Brain microvascular endothelial cell (primary cell): Measurements from ENCODE around the gene EIF4E3.

ENCODE experiments used
- DNase-seq: peaks from one replicate; pipeline ENCODE4 v3.0.0-alpha.2; 2020
- H3K27ac ChIP-seq: fragments of 250-450 bp; sonication (Bioruptor Pico); 2 replicates; pipeline ENCODE4 v1.5.1; 2020; ENCODE audit warnings: mild to moderate bottlenecking, moderate library complexity
- H3K27me3 ChIP-seq: fragments of 250-450 bp; sonication (Bioruptor Pico); replicated peaks from 2 replicates; pipeline ENCODE4 v1.5.1; 2020; ENCODE audit warnings: mild to moderate bottlenecking
- H3K36me3 ChIP-seq: fragments of 250-450 bp; sonication (Bioruptor Pico); replicated peaks from 2 replicates; pipeline ENCODE4 v1.5.1; 2020; ENCODE audit warnings: mild to moderate bottlenecking
- H3K4me3 ChIP-seq: 2 replicates; pipeline ENCODE4 v1.5.1; 2011; ENCODE audit warnings: low read depth, mild to moderate bottlenecking, control low read depth, low read length, moderate library complexity
- in situ Hi-C: cut with HindIII; loops from 2 replicates; pipeline ENCODE4 v1.10.0; 2017; ENCODE audit warnings: low sequenced_read_pairs, low pct_ligation_motif_present
- TF ChIP-seq, protein P1 (sequence below): IDR thresholded peaks from 2 replicates; pipeline ENCODE4 v1.5.1; 2011; ENCODE audit warnings: low read depth, mild to moderate bottlenecking, moderate library complexity, low read length, control low read depth, inconsistent platforms; ENCODE audit errors: missing control alignments

The EIF4E3 gene

DNA sequence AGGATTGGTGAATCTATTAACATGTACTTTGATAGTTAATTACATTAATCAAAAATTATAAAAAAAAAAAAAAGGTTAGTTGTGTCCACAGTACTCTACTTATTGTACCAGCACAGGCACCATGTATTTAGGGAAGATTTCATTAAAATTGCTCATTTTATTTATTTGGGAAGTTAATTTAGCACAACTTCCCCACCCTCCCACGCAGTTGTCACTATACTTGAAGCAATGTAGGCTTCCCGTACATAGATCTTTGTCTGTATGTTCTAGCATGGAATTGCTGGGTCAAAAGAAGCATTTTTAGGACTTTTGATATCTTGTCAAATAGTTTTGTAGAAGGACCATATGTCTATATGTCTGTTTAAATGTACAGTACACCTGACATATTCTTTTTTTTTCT lies 32.9 kb upstream of the EIF4E3 start:
- TF ChIP-seq, protein P1, sequence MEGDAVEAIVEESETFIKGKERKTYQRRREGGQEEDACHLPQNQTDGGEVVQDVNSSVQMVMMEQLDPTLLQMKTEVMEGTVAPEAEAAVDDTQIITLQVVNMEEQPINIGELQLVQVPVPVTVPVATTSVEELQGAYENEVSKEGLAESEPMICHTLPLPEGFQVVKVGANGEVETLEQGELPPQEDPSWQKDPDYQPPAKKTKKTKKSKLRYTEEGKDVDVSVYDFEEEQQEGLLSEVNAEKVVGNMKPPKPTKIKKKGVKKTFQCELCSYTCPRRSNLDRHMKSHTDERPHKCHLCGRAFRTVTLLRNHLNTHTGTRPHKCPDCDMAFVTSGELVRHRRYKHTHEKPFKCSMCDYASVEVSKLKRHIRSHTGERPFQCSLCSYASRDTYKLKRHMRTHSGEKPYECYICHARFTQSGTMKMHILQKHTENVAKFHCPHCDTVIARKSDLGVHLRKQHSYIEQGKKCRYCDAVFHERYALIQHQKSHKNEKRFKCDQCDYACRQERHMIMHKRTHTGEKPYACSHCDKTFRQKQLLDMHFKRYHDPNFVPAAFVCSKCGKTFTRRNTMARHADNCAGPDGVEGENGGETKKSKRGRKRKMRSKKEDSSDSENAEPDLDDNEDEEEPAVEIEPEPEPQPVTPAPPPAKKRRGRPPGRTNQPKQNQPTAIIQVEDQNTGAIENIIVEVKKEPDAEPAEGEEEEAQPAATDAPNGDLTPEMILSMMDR: no peak
- H3K27me3 ChIP-seq: peaks cover 48% of the 10 kb centered on the region

DNA sequence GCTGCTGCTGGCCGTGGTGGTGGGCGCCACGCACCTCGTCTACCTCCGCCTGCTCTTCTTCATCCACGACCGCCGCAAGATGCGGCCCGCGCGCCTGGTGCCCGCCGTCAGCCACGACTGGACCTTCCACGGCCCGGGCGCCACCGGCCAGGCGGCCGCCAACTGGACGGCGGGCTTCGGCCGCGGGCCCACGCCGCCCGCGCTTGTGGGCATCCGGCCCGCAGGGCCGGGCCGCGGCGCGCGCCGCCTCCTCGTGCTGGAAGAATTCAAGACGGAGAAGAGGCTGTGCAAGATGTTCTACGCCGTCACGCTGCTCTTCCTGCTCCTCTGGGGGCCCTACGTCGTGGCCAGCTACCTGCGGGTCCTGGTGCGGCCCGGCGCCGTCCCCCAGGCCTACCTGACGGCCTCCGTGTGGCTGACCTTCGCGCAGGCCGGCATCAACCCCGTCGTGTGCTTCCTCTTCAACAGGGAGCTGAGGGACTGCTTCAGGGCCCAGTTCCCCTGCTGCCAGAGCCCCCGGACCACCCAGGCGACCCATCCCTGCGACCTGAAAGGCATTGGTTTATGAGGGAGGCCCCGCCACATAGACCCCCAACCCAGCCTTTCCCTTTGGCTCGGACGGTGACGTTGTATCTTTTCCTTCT lies 29.5 kb upstream of the EIF4E3 start:
- H3K4me3 ChIP-seq: no peak overlapping the region
- no peaks in the 10 kb centered on the region for H3K36me3 ChIP-seq
- H3K27ac ChIP-seq: no peak overlapping the region
- no peak for DNase-seq
- TF ChIP-seq, protein P1: no peak
- H3K27me3 ChIP-seq: peaks cover 62% of the 10 kb centered on the region
- in situ Hi-C loops: no loop called here

More for the DNA sequence above, 32.9 kb upstream of the EIF4E3 start:
- DNase-seq: no peak
- H3K27ac ChIP-seq: no peak overlapping the region
- H3K36me3 ChIP-seq: no peaks in the 10 kb centered on the region
- in situ Hi-C loops: no loop called here
- no peak overlapping the region for H3K4me3 ChIP-seq

DNA sequence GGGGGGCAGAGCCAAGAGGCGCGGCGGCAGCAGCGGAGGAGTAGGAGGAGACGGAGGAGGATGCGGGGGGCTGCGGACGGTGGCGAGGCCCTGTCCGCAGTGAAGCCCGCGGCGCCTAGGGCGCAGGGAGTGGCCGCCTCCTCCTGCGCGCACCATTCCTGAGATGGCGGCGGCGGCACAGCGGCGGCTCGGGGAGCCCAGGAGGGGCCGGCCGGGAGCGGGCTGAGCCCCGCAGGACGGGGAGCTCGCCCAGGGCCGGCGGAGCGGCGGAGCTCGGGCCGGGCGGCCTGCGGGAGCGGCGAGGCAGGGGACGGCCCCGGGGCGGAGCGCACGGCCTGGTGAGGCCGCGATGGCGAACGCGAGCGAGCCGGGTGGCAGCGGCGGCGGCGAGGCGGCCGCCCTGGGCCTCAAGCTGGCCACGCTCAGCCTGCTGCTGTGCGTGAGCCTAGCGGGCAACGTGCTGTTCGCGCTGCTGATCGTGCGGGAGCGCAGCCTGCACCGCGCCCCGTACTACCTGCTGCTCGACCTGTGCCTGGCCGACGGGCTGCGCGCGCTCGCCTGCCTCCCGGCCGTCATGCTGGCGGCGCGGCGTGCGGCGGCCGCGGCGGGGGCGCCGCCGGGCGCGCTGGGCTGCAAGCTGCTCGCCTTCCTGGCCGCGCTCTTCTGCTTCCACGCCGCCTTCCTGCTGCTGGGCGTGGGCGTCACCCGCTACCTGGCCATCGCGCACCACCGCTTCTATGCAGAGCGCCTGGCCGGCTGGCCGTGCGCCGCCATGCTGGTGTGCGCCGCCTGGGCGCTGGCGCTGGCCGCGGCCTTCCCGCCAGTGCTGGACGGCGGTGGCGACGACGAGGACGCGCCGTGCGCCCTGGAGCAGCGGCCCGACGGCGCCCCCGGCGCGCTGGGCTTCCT lies 28.8 kb upstream of the EIF4E3 start, which contains the start of gene GPR27:
Gene GPR27 (plus strand): TSS at position 155 of the 909 bp plus-strand sequence. CDS start 195 bp downstream, at position 350.
- H3K36me3 ChIP-seq: no peaks in the 10 kb centered on the region
- in situ Hi-C loops: no loop called here
- H3K27ac ChIP-seq: no peak within 1 kb of the TSS
- peak within 1 kb of the TSS; percentile 40 for H3K4me3 ChIP-seq
- DNase-seq: no peak
- peaks cover 62% of the 10 kb centered on the region for H3K27me3 ChIP-seq
- TF ChIP-seq, protein P1: no peak

DNA sequence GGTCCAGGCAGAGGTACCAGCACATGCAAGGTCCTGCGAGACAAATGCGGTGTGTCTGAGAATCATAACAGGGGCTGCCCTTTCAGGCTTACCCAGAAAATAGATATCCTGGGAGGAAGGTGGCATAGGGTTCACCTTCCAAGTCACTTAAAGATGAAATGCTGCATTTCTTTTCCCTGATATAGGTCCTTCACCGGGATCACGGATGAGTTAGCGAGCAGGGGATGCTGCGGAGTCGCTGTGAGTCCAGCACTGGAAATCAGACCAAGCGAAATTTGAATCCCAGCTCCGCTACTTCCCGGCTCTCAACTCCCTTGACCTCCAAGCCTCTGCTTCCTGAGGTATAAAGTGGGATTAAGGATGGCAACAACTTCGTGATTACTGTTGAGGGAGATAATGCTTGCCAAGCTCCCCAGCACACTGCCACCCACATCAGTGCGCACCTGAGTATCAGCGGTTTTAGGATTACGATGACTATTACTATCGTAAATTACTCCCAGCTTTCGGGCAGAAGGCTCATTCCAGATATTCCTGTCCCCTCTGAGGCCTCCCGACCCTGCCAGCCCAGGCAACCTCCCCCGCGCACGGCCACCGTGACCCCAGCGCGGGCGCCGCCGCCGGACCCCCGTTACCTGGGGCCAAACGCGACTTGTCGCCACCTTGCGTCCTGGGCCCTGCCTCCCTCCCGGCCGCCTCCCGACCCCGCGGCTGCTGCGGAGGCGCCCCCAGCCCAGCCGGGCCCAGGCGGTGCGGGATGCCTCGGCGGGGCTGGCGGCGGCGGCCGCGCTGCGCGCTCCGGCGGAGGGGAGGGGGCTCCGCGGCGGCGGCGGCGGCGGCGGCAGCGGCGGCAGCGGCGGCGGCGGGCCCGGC lies 27.9 kb upstream of the EIF4E3 start:
- Histone ChIP-seq H3K27me3 (peaks cover 59% of the 10 kb centered on the region), H3K4me3 (no peak overlapping the region), H3K27ac (no peak overlapping the region), H3K36me3 (no peaks in the 10 kb centered on the region)
- in situ Hi-C loops: no loop called here
- TF ChIP-seq, protein P1: no peak
- no peak for DNase-seq

DNA sequence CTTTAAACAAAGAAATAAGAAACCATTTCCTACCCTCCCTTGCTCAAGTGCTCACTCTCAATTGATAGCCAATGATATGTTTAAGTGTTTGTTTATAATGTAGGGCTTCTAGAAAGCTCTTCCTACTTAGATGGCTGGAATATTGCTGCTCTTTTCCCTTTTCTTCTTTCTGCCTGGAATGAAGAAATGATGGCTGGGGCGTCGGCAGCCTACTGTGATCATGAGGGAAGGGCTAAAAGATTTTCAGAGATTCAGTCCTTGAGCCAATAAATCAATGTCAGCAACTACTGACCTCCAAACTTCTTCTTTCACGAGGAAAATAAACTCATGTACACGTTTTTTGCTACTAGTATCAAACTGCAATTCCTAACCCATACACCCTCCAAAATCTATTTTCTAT lies 26.4 kb upstream of the EIF4E3 start:
- Histone ChIP-seq H3K36me3 (no peaks in the 10 kb centered on the region), H3K27ac (no peak overlapping the region), H3K27me3 (peaks cover 51% of the 10 kb centered on the region), H3K4me3 (no peak overlapping the region)
- in situ Hi-C loops: no loop called here
- no peak for DNase-seq
- TF ChIP-seq, protein P1: no peak
